ENCODE measurements around the gene MMP19.
"Not testable (repeated sequence)": the region's sequence is repeated elsewhere in the genome, so short reads cannot be mapped to it uniquely, and the experiment has no call there.

MMP19 gene

GRCh38 chr12:55842681-55843429 lies at the start of gene MMP19:
TSS of gene MMP19 (minus strand) at chr12:55842936. CDS start at chr12:55842830, 106 bp downstream.
- Histone ChIP-seq H3K4me1 (ENCODE audit: control insufficient read depth, insufficient read depth, low read length) (peaks cover 2% of the 10 kb centered on the region), H3K9me3 (ENCODE audit: control insufficient read depth, insufficient read depth, low read length) (no peaks in the 10 kb centered on the region), H3K4me3 (ENCODE audit: low read length) (no peak within 1 kb of the TSS), H3K27me3 (ENCODE audit: control insufficient read depth, insufficient read depth, low read length) (no peaks in the 10 kb centered on the region), H3K36me3 (ENCODE audit: control insufficient read depth, insufficient read depth, low read length) (no peaks in the 10 kb centered on the region), H3K27ac (ENCODE audit: low read length) (no peak within 1 kb of the TSS)
- WGBS (ENCODE audit: insufficient coverage, insufficient read length): no CpG with 5 or more reads among the region's 10 CpGs
- DNase-seq (ENCODE audit: low read depth, low spot score): no peak

GRCh38 chr12:55891310-55891709 lies 48.6 kb upstream of the MMP19 start:
- no peaks in the 10 kb centered on the region for H3K36me3 ChIP-seq (ENCODE audit: control insufficient read depth, insufficient read depth, low read length)
- no peak overlapping the region for H3K27ac ChIP-seq (ENCODE audit: low read length)
- H3K4me1 ChIP-seq (ENCODE audit: control insufficient read depth, insufficient read depth, low read length): no peaks in the 10 kb centered on the region
- no peak overlapping the region for H3K4me3 ChIP-seq (ENCODE audit: low read length)
- no peaks in the 10 kb centered on the region for H3K9me3 ChIP-seq (ENCODE audit: control insufficient read depth, insufficient read depth, low read length)
- WGBS (ENCODE audit: insufficient coverage, insufficient read length): no CpG with 5 or more reads among the region's 4 CpGs
- H3K27me3 ChIP-seq (ENCODE audit: control insufficient read depth, insufficient read depth, low read length): no peaks in the 10 kb centered on the region
- DNase-seq (ENCODE audit: low read depth, low spot score): no peak

GRCh38 chr12:55885113-55885512 lies 42.4 kb upstream of the MMP19 start:
- WGBS (ENCODE audit: insufficient coverage, insufficient read length): no CpG with 5 or more reads among the region's 1 CpG
- Histone ChIP-seq H3K36me3 (ENCODE audit: control insufficient read depth, insufficient read depth, low read length) (no peaks in the 10 kb centered on the region), H3K4me3 (ENCODE audit: low read length) (no peak overlapping the region), H3K27ac (ENCODE audit: low read length) (no peak overlapping the region), H3K9me3 (ENCODE audit: control insufficient read depth, insufficient read depth, low read length) (no peaks in the 10 kb centered on the region), H3K4me1 (ENCODE audit: control insufficient read depth, insufficient read depth, low read length) (no peaks in the 10 kb centered on the region), H3K27me3 (ENCODE audit: control insufficient read depth, insufficient read depth, low read length) (no peaks in the 10 kb centered on the region)
- no peak for DNase-seq (ENCODE audit: low read depth, low spot score)

- Histone ChIP-seq H3K4me3 (ENCODE audit: low read length) (no peak overlapping the region), H3K27me3 (ENCODE audit: control insufficient read depth, insufficient read depth, low read length) (no peaks in the 10 kb centered on the region), H3K27ac (ENCODE audit: low read length) (no peak overlapping the region), H3K4me1 (ENCODE audit: control insufficient read depth, insufficient read depth, low read length) (peaks cover 2% of the 10 kb centered on the region; the same call in 1 of the 2 replicates), H3K9me3 (ENCODE audit: control insufficient read depth, insufficient read depth, low read length) (no peaks in the 10 kb centered on the region), H3K36me3 (ENCODE audit: control insufficient read depth, insufficient read depth, low read length) (no peaks in the 10 kb centered on the region)
- DNase-seq (ENCODE audit: low read depth, low spot score): no peak
These were observed 35.1 kb upstream of the MMP19 start for GRCh38 chr12:55877824-55878223.

DNA sequence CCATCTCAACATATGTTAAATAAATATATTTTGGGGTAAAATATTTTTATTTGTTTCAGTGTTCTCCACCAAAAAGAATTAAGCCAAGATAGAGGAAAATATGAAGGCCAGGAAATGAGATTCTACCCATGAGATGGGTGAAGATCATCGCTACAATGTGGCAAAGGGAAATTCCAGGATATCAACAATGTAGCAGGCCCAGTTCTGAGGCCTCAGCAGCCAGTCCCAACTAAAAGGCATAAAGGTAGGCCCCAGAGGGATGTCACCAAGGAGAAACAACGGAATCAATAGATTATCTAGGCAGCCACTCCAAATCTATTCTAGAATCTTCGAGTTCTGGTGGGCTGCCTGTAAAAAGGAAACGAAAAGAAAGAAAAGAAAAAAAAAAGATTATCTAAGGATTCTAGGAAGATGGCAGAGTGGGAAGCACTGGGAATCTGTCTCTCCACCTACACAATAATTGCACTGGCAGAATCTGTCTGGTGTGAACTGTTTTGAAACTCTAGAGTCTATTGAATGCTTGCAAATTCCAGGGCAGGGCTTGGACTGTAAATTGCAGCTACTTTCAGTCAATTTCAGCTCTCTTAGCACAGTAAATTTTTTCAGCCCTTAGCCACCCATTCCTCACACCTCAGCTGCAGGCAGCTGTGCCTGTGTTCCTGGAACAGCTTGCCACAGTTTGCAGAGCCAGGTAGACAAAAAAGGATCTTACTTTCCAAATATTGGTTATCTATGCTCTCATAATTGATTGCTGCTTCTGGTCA lies 33.1 kb upstream of the MMP19 start:
- no peak for DNase-seq (ENCODE audit: low read depth, low spot score)
- no peaks in the 10 kb centered on the region for H3K36me3 ChIP-seq (ENCODE audit: control insufficient read depth, insufficient read depth, low read length)

DNA sequence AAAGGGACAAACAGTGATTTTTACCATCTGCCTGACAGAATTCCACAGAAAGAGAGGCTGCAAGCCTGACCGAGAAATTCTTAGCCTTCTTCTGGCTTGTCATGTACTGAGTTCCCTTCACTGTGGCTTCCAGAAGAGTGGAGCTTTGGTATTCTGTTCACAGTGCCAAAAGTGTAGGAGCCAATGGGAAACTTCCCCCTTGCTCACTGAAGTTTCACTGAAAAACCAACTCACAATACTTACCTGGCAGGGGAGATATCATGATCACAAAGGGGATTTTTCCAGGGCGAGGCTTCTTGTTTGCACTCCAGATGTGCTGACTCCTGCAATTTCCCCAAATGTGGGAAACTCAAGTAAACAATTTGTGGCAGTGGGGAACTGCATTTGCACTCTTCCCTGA lies 31.7 kb upstream of the MMP19 start:
- no CpG with 5 or more reads among the region's 2 CpGs for WGBS (ENCODE audit: insufficient coverage, insufficient read length)
- peaks cover 2% of the 10 kb centered on the region; the same call in 1 of the 2 replicates for H3K4me1 ChIP-seq (ENCODE audit: control insufficient read depth, insufficient read depth, low read length)
- H3K27ac ChIP-seq (ENCODE audit: low read length): no peak overlapping the region
- no peaks in the 10 kb centered on the region for H3K36me3 ChIP-seq (ENCODE audit: control insufficient read depth, insufficient read depth, low read length)
- no peaks in the 10 kb centered on the region for H3K27me3 ChIP-seq (ENCODE audit: control insufficient read depth, insufficient read depth, low read length)
- DNase-seq (ENCODE audit: low read depth, low spot score): no peak
- no peak overlapping the region for H3K4me3 ChIP-seq (ENCODE audit: low read length)
- H3K9me3 ChIP-seq (ENCODE audit: control insufficient read depth, insufficient read depth, low read length): no peaks in the 10 kb centered on the region

More for the DNA sequence above, 33.1 kb upstream of the MMP19 start:
- H3K9me3 ChIP-seq (ENCODE audit: control insufficient read depth, insufficient read depth, low read length): no peaks in the 10 kb centered on the region
- H3K4me1 ChIP-seq (ENCODE audit: control insufficient read depth, insufficient read depth, low read length): peaks cover 2% of the 10 kb centered on the region; the same call in 1 of the 2 replicates
- no peak overlapping the region for H3K4me3 ChIP-seq (ENCODE audit: low read length)
- H3K27ac ChIP-seq (ENCODE audit: low read length): no peak overlapping the region
- no peaks in the 10 kb centered on the region for H3K27me3 ChIP-seq (ENCODE audit: control insufficient read depth, insufficient read depth, low read length)
- whole genome bisulfite sequencing (ENCODE audit: insufficient coverage, insufficient read length): no CpG with 5 or more reads among the region's 4 CpGs

DNA sequence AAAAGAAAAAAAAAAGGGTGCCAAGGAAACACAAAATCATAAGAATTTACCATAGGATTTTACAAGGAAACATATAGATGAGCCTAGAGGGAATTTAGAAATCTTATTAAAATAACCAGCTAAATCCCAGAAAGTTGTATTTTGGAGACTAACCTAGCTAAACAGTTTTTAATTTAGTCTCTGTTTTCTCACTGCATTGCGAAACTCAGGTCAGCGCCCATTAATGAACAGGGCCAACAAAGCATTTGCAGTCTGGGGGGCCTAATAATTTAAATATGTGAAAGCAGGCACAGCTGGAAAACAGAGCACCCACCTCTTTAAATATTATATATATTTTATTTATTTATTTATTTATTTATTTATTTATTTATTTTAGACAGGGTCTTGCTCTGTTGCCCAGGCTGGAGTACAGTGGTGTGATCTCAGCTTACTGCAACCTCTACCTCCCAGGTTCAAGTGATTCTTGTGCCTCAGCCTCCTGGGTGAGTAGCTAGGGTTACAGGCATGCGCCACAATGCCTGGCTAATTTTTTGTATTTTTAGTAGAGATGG lies 23.8 kb upstream of the MMP19 start:
- DNase-seq (ENCODE audit: low read depth, low spot score); H3K4me1 ChIP-seq (ENCODE audit: control insufficient read depth, insufficient read depth, low read length); H3K27me3 ChIP-seq (ENCODE audit: control insufficient read depth, insufficient read depth, low read length); H3K9me3 ChIP-seq (ENCODE audit: control insufficient read depth, insufficient read depth, low read length); H3K4me3 ChIP-seq (ENCODE audit: low read length); H3K27ac ChIP-seq (ENCODE audit: low read length); H3K36me3 ChIP-seq (ENCODE audit: control insufficient read depth, insufficient read depth, low read length): not testable (repeated sequence)
- WGBS (ENCODE audit: insufficient coverage, insufficient read length): no CpG with 5 or more reads among the region's 3 CpGs

DNA sequence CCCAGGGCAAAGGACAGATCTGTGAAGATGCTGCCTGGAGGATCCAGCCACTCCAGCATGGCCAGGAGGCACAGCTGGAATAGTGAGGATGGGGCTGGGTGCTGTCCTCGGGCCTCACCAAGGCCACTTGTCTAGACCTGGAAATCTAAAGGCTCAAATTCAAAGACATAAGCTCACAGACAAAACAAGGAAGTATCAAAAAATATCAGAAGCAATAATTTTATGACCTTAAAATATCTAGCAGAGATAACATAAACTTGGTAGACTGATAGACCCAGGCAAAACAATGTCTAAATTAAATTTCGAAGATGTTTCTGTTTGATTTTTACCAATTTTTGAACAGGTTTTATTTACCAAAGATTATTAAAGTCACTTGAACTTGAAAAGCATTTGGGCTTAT lies 22.6 kb upstream of the MMP19 start:
- DNase-seq (ENCODE audit: low read depth, low spot score): no peak
- H3K9me3 ChIP-seq (ENCODE audit: control insufficient read depth, insufficient read depth, low read length): no peaks in the 10 kb centered on the region
- no peaks in the 10 kb centered on the region for H3K36me3 ChIP-seq (ENCODE audit: control insufficient read depth, insufficient read depth, low read length)
- no peaks in the 10 kb centered on the region for H3K27me3 ChIP-seq (ENCODE audit: control insufficient read depth, insufficient read depth, low read length)
- no peak overlapping the region for H3K27ac ChIP-seq (ENCODE audit: low read length)
- no CpG with 5 or more reads among the region's 2 CpGs for WGBS (ENCODE audit: insufficient coverage, insufficient read length)
- no peak overlapping the region for H3K4me3 ChIP-seq (ENCODE audit: low read length)
- no peaks in the 10 kb centered on the region for H3K4me1 ChIP-seq (ENCODE audit: control insufficient read depth, insufficient read depth, low read length)

DNA sequence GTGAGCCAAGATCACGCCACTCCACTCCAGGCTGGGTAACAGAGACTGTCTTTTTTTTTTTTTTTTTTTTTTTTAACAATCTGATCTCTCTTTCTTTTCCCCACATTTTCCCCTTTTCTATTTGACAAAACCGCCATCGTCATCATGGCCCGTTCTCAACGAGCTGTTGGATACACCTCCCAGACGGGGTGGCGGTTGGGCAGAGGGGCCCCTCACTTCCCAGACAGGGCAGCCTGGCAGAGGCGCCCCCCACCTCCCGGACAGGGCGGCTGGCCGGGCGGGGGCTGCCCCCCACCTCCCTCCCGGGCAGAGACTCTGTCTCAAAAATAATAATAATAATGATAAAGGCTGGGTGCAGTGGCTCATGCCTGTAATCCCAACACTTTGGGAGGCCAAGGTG lies 20.2 kb upstream of the MMP19 start:
- not testable (repeated sequence) for H3K27me3 ChIP-seq (ENCODE audit: control insufficient read depth, insufficient read depth, low read length); H3K36me3 ChIP-seq (ENCODE audit: control insufficient read depth, insufficient read depth, low read length); H3K4me1 ChIP-seq (ENCODE audit: control insufficient read depth, insufficient read depth, low read length); DNase-seq (ENCODE audit: low read depth, low spot score); H3K27ac ChIP-seq (ENCODE audit: low read length); H3K9me3 ChIP-seq (ENCODE audit: control insufficient read depth, insufficient read depth, low read length); H3K4me3 ChIP-seq (ENCODE audit: low read length)
- WGBS (ENCODE audit: insufficient coverage, insufficient read length): no CpG with 5 or more reads among the region's 13 CpGs

- DNase-seq (ENCODE audit: low read depth, low spot score): no peak
- no peaks in the 10 kb centered on the region for H3K36me3 ChIP-seq (ENCODE audit: control insufficient read depth, insufficient read depth, low read length)
- H3K9me3 ChIP-seq (ENCODE audit: control insufficient read depth, insufficient read depth, low read length): no peaks in the 10 kb centered on the region
These were observed 19.6 kb upstream of the MMP19 start for GRCh38 chr12:55862286-55862685.

More at GRCh38 chr12:55862286-55862685, 19.6 kb upstream of the MMP19 start:
- no peak overlapping the region for H3K27ac ChIP-seq (ENCODE audit: low read length)
- no peaks in the 10 kb centered on the region for H3K4me1 ChIP-seq (ENCODE audit: control insufficient read depth, insufficient read depth, low read length)
- H3K4me3 ChIP-seq (ENCODE audit: low read length): no peak overlapping the region
- H3K27me3 ChIP-seq (ENCODE audit: control insufficient read depth, insufficient read depth, low read length): no peaks in the 10 kb centered on the region
